GM19463 (cell line): ENCODE data around the gene KCNH4.
"Not testable (repeated sequence)": the region's sequence is repeated elsewhere in the genome, so short reads cannot be mapped to it uniquely, and the experiment has no call there.

Experiments
- ATAC-seq: cut with Tn5 transposase; IDR thresholded peaks from one replicate; pipeline ENCODE4 v1.9.1; 2021; ENCODE audit warnings: mild to moderate bottlenecking, moderate library complexity; ENCODE audit not compliant: unreplicated experiment

Gene KCNH4

GRCh38 chr17:42140690-42141089 lies 40.3 kb downstream of the KCNH4 start:
- not testable (repeated sequence) for ATAC-seq

- ATAC-seq: no peak
Measured at GRCh38 chr17:42138749-42139492, 42.0 kb downstream of the KCNH4 start.

- ATAC-seq: no peak
Measured at GRCh38 chr17:42136654-42137051, 44.3 kb downstream of the KCNH4 start.

GRCh38 chr17:42135664-42136653 lies 45.0 kb downstream of the KCNH4 start:
- ATAC-seq: no peak

- ATAC-seq: no peak
Measured at GRCh38 chr17:42135151-42135550, 45.8 kb downstream of the KCNH4 start.

GRCh38 chr17:42133461-42134041 lies 47.4 kb downstream of the KCNH4 start:
- peak; percentile 76 for ATAC-seq

- peak; percentile 29 for ATAC-seq
Measured at GRCh38 chr17:42132941-42133340, 48.0 kb downstream of the KCNH4 start.

GRCh38 chr17:42131981-42132432 lies 48.9 kb downstream of the KCNH4 start:
- no peak for ATAC-seq

GRCh38 chr17:42131232-42131631 lies 49.7 kb downstream of the KCNH4 start:
- no peak for ATAC-seq

GRCh38 chr17:42130310-42130936 lies 50.5 kb downstream of the KCNH4 start:
- no peak for ATAC-seq

- no peak for ATAC-seq
Measured at GRCh38 chr17:42129109-42129837, 51.7 kb downstream of the KCNH4 start.

- no peak for ATAC-seq
Measured at GRCh38 chr17:42127414-42127813, 53.5 kb downstream of the KCNH4 start.

GRCh38 chr17:42126836-42127235 lies 54.1 kb downstream of the KCNH4 start:
- no peak for ATAC-seq

GRCh38 chr17:42125565-42125964 lies 55.4 kb downstream of the KCNH4 start:
- ATAC-seq: no peak

GRCh38 chr17:42124256-42124655 lies 56.7 kb downstream of the KCNH4 start:
- ATAC-seq: no peak

- no peak for ATAC-seq
Measured at GRCh38 chr17:42122371-42123303, 58.3 kb downstream of the KCNH4 start, which contains the start of gene HSPB9. Gene HSPB9 (plus strand): TSS chr17:42122804. CDS start chr17:42122851, 47 bp downstream.

GRCh38 chr17:42120770-42121769 lies 59.9 kb downstream of the KCNH4 start, which contains the start of gene KAT2A:
Gene KAT2A (minus strand): TSS chr17:42121367. CDS start chr17:42121304, 63 bp downstream.
- peak; percentile 84 for ATAC-seq
